Transverse colon (tissue), 4 donors: Measurements from ENCODE around the gene GTPBP2.

Experiments
- CTCF ChIP-seq, 5 experiments: fragments of 200-600 bp in 3 of 5; fragments of 450-650 bp in 2 of 5; sonication (generic) in 3 of 5; IDR thresholded peaks; 1 replicate in 2 of 5; 2 replicates in 3 of 5; pipeline ENCODE4 v1.5.1; 2016 to 2017; ENCODE audit warnings: antibody characterized with exemption in 5 of 5, inconsistent platforms in 3 of 5, mild to moderate bottlenecking in 2 of 5, moderate library complexity in 1 of 5
- POLR2A ChIP-seq: fragments of 450-650 bp; IDR thresholded peaks from one replicate; pipeline ENCODE4 v1.6.1; 2016; ENCODE audit warnings: antibody characterized with exemption, mild to moderate bottlenecking, moderate library complexity
- POLR2AphosphoS5 ChIP-seq, 3 donors: sonication (generic); formaldehyde crosslinking; IDR thresholded peaks; one replicate each; pipeline ENCODE4 v1.6.1; 2016; ENCODE audit warnings: antibody characterized with exemption in 3 of 3

- TF ChIP-seq CTCF (IDR thresholded peaks at IDR 0.05) (no peak), POLR2A (no peak), POLR2AphosphoS5 (IDR thresholded peaks at IDR 0.05) (no peak)
Measured at GRCh38 chr6:43616725-43617472, 12.2 kb downstream of the GTPBP2 start.
